ENCODE measurements around the gene MCF2L.

Gene MCF2L

DNA sequence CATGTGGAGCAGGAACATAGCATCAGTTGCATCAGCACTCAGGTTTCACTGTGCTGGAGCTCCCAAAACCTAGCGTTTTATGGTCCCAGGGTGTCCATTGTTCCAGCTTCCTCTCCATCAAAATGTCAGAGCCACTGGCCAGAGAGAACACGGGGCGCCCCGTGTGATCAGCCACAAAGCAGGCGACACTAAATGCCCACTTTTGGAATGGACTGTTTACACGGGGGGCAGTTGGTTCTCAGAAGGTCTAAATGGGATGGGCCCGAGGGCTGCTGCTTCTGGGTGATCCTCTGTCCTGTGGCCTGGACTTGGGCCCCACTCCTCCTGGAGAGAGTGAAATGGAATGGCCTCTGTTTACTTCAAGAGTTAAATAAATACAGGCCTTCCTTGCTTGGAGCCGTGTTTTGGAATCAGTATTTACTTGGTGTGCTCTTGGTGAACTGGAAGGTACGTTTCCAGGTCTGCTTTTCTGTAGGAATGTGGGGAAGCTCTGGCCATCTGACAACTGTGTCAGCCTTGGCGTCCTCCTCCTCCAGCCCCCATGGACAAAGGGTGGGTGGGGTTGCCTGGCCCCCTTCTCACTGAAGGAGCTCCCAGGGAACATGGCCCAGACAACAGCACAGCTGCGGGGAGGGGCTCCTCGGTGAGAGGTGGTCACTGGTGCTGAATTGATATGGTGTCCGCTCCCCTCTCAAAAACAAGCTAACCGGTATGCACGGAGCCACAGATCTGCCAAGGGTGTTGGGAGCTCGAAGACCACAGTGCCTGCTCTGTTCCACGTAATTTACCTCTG is 16.1 kb upstream of the MCF2L start:
- Histone ChIP-seq H3K4me3 (ENCODE audit: low read depth, low read length) (no peak overlapping the region), H3K36me3 (replicated peaks) (no peaks in the 10 kb centered on the region), H3K27ac (no peak overlapping the region), H3K27me3 (replicated peaks) (peaks cover 22% of the 10 kb centered on the region)
- in situ Hi-C loops (cut with HindIII; ENCODE audit: low pct_ligation_motif_present, low sequenced_read_pairs), result no loop called here
- DNase-seq, result no peak
- no peak for TF ChIP-seq CTCF (IDR thresholded peaks at IDR 0.05; ENCODE audit: low read depth, low read length, missing control alignments)

DNA sequence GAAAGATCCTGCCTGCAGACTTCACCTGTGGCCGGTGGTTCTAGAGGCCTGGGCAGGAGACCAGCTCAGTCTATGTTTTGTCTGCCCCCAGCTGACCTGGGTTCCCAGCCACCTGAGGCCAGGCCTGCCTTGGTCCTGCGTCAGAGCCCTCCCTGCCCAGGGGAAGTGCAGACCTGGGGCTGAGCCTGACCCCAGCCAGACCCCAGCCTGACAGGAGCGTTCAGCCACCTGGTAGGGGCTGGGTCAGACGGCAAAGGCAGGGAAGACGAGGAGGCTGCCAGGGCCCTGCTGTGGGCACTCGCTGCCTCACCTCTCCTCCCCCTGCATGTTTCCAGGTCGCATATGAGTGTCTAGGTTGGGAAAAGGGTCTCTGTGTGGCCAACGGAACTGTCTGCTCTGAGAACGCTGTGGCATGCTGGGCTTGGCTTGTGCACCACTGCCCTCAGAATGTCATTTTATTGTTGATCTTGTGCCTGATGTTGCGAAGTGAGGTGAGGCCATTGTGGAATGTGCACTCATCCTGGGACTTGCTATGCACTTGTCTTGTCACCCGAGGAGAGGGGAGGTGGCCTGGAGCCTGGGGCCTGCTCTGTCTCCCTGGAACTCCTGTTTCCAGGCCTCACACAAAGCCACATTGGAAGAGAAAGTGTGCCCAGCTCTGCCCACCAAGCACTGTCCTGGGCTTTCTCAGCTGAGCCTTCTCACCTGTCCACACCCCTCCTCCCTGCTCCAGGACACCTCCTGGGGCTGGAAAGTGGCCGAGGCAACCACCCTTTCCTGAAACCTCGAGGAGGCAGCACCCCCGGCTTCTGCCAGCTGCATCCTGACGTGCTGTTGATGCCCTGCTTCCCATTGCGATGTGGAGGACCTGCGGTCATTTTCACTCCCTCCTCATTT is 15.2 kb upstream of the MCF2L start:
- no peak overlapping the region for H3K4me3 ChIP-seq (ENCODE audit: low read depth, low read length)
- TF ChIP-seq CTCF (IDR thresholded peaks at IDR 0.05; ENCODE audit: low read depth, low read length, missing control alignments), result no peak
- DNase-seq, result no peak
- in situ Hi-C loops (cut with HindIII; ENCODE audit: low pct_ligation_motif_present, low sequenced_read_pairs), result no loop called here
- no peak overlapping the region for H3K27ac ChIP-seq
- H3K36me3 ChIP-seq (replicated peaks), result no peaks in the 10 kb centered on the region
- H3K27me3 ChIP-seq (replicated peaks), result peaks cover 22% of the 10 kb centered on the region

- TF ChIP-seq CTCF (IDR thresholded peaks at IDR 0.05; ENCODE audit: low read depth, low read length, missing control alignments), result no peak
- no peak for DNase-seq
- Histone ChIP-seq H3K27me3 (replicated peaks) (peaks cover 27% of the 10 kb centered on the region), H3K4me3 (ENCODE audit: low read depth, low read length) (no peak overlapping the region), H3K36me3 (replicated peaks) (no peaks in the 10 kb centered on the region), H3K27ac (no peak overlapping the region)
- in situ Hi-C loops (cut with HindIII; ENCODE audit: low pct_ligation_motif_present, low sequenced_read_pairs), result no loop called here
Observed at GRCh38 chr13:112954488-112955270, 14.3 kb upstream of the MCF2L start.

DNA sequence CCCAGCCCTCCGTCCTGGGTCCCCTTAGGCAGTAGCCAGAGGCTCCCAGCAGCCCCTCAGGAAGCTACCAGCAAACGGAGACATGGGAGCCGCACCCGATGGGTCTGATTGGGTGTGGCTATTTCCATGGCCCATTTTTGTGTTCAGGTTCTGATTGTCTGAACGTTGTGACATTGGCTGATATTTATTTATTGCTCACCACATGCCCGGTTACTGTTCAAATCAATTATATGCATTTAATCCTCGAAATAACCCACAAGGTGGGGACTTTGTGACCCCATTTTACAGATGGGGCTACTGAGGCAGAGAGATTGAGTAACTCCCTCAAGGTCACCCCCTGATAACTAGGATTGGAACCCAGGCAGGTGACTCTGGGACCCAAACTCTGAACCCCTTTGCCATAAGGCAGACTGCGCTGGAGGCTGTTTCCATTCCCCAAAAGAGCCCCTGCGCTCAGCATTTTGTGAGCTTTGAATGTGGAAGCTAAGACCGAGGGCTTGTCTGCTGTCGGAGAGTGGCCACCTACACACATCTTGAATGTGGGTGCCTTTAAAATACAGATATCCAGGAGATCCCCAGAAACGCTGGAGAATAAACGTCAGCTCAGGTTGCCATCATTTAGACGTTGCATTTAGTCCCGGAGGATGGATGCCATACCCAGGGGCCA is 13.6 kb upstream of the MCF2L start:
- no peaks in the 10 kb centered on the region for H3K36me3 ChIP-seq (replicated peaks)
- no peak for TF ChIP-seq CTCF (IDR thresholded peaks at IDR 0.05; ENCODE audit: low read depth, low read length, missing control alignments)
- in situ Hi-C loops (cut with HindIII; ENCODE audit: low pct_ligation_motif_present, low sequenced_read_pairs), result no loop called here
- H3K27ac ChIP-seq, result no peak overlapping the region
- no peak for DNase-seq
- no peak overlapping the region for H3K4me3 ChIP-seq (ENCODE audit: low read depth, low read length)
- H3K27me3 ChIP-seq (replicated peaks), result peaks cover 29% of the 10 kb centered on the region

DNA sequence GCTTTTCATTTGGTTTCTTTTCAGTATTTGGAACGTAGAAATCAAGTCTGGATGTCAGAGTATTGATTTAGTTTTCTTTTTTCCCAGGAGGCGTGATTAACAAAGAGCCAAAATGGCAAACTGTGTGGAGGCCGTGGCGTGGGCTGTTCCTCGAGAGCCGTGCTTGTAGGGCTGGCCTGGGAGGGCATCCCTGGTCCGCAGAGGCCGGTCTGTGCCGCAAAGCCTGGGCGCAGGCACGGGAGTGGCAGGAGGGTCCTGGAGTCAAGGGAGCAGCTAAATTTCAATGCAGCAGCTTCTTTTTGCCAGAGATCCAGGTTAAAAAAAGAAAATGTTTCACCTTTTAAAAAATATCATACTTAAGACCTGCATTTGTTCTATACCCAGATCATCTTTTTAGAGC is 13.1 kb upstream of the MCF2L start:
- H3K36me3 ChIP-seq (replicated peaks), result no peaks in the 10 kb centered on the region
- no peak for DNase-seq
- in situ Hi-C loops (cut with HindIII; ENCODE audit: low pct_ligation_motif_present, low sequenced_read_pairs), result no loop called here
- peaks cover 25% of the 10 kb centered on the region for H3K27me3 ChIP-seq (replicated peaks)
- H3K27ac ChIP-seq, result no peak overlapping the region
- no peak for TF ChIP-seq CTCF (IDR thresholded peaks at IDR 0.05; ENCODE audit: low read depth, low read length, missing control alignments)
- no peak overlapping the region for H3K4me3 ChIP-seq (ENCODE audit: low read depth, low read length)

Measured in brain microvascular endothelial cell (primary cell).